HL-60 (cell line): Measurements from ENCODE around the gene OPA1.

Experiments used
- GABPA ChIP-seq: IDR thresholded peaks from 2 replicates; pipeline ENCODE4 v1.6.1; 2012; ENCODE audit warnings: low read depth
- POLR2AphosphoS5 ChIP-seq: IDR thresholded peaks from 2 replicates; pipeline ENCODE4 v1.6.1; 2012; ENCODE audit warnings: low read depth
- SPI1 ChIP-seq: IDR thresholded peaks from 2 replicates; pipeline ENCODE4 v1.6.1; 2012; ENCODE audit warnings: low read depth, mild to moderate bottlenecking, borderline replicate concordance
- TF ChIP-seq, protein P1 (sequence below): IDR thresholded peaks from one replicate; pipeline ENCODE4 v1.5.1; 2011; ENCODE audit warnings: low read length, control low read depth, inconsistent platforms; ENCODE audit not compliant: insufficient read depth
- TF ChIP-seq, protein P2 (sequence below): IDR thresholded peaks from 2 replicates; pipeline ENCODE4 v1.6.1; 2012; ENCODE audit warnings: low read depth; ENCODE audit not compliant: insufficient replicate concordance

DNA sequence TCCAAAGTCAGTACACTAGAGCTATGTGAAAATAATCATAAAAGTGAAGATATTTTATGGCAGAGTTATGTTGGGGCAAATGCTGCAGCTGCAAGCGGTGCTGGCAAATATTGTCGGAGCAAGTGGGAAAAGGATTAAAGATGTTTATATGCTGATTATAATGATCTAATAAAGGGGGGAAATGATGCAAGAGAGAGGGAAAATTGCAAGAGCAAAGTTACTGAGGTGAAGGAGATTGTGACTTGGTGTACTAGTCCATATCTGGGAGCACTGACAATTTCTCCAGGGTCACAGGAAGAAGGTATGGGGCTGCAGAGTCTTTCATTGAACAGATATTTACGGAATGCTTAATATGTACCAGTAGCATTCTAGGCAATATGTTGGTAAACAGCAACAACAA lies 45.8 kb downstream of the OPA1 start:
- TF ChIP-seq, protein P1, sequence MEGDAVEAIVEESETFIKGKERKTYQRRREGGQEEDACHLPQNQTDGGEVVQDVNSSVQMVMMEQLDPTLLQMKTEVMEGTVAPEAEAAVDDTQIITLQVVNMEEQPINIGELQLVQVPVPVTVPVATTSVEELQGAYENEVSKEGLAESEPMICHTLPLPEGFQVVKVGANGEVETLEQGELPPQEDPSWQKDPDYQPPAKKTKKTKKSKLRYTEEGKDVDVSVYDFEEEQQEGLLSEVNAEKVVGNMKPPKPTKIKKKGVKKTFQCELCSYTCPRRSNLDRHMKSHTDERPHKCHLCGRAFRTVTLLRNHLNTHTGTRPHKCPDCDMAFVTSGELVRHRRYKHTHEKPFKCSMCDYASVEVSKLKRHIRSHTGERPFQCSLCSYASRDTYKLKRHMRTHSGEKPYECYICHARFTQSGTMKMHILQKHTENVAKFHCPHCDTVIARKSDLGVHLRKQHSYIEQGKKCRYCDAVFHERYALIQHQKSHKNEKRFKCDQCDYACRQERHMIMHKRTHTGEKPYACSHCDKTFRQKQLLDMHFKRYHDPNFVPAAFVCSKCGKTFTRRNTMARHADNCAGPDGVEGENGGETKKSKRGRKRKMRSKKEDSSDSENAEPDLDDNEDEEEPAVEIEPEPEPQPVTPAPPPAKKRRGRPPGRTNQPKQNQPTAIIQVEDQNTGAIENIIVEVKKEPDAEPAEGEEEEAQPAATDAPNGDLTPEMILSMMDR, result no peak
- TF ChIP-seq POLR2AphosphoS5 (no peak), GABPA (no peak), SPI1 (no peak)
- TF ChIP-seq, protein P2, sequence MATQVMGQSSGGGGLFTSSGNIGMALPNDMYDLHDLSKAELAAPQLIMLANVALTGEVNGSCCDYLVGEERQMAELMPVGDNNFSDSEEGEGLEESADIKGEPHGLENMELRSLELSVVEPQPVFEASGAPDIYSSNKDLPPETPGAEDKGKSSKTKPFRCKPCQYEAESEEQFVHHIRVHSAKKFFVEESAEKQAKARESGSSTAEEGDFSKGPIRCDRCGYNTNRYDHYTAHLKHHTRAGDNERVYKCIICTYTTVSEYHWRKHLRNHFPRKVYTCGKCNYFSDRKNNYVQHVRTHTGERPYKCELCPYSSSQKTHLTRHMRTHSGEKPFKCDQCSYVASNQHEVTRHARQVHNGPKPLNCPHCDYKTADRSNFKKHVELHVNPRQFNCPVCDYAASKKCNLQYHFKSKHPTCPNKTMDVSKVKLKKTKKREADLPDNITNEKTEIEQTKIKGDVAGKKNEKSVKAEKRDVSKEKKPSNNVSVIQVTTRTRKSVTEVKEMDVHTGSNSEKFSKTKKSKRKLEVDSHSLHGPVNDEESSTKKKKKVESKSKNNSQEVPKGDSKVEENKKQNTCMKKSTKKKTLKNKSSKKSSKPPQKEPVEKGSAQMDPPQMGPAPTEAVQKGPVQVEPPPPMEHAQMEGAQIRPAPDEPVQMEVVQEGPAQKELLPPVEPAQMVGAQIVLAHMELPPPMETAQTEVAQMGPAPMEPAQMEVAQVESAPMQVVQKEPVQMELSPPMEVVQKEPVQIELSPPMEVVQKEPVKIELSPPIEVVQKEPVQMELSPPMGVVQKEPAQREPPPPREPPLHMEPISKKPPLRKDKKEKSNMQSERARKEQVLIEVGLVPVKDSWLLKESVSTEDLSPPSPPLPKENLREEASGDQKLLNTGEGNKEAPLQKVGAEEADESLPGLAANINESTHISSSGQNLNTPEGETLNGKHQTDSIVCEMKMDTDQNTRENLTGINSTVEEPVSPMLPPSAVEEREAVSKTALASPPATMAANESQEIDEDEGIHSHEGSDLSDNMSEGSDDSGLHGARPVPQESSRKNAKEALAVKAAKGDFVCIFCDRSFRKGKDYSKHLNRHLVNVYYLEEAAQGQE, result no peak
